Endodermal cell (in vitro differentiated cells): ENCODE data around the gene FAM174C. TPM values are rescaled to one million over a fixed set of nuclear protein-coding genes. Genes with fewer than 3 reads are reported as not detected.

ENCODE experiments used
- DNase-seq: peaks from one replicate; pipeline ENCODE4 v3.0.0-alpha.2; 2017
- H3K27ac ChIP-seq: 2 replicates; pipeline ENCODE4 v1.5.1; 2013; ENCODE audit warnings: mild to moderate bottlenecking, low read depth, low read length, moderate library complexity
- H3K27me3 ChIP-seq: 2 replicates; pipeline ENCODE4 v1.6.1; 2013; ENCODE audit warnings: mild to moderate bottlenecking, low read length, moderate library complexity; ENCODE audit not compliant: insufficient read depth, control insufficient read depth, poor library complexity, severe bottlenecking
- H3K36me3 ChIP-seq: 2 replicates; pipeline ENCODE4 v1.7.0; 2013; ENCODE audit warnings: mild to moderate bottlenecking, low read length, moderate library complexity; ENCODE audit not compliant: control insufficient read depth, insufficient read depth
- H3K4me1 ChIP-seq: one replicate; pipeline ENCODE4 v1.7.0; 2013; ENCODE audit warnings: low read length; ENCODE audit not compliant: control insufficient read depth, insufficient read depth
- H3K4me3 ChIP-seq: 2 replicates; pipeline ENCODE4 v1.5.1; 2013; ENCODE audit warnings: mild to moderate bottlenecking, low read length, moderate library complexity
- H3K9ac ChIP-seq: 2 replicates; pipeline ENCODE4 v1.6.1; 2013; ENCODE audit warnings: mild to moderate bottlenecking, low read length, moderate library complexity; ENCODE audit not compliant: poor library complexity, severe bottlenecking; ENCODE audit errors: extremely low read depth
- H3K9me3 ChIP-seq: 2 replicates; pipeline ENCODE4 v1.6.1; 2013; ENCODE audit warnings: mild to moderate bottlenecking, low read length, moderate library complexity; ENCODE audit not compliant: control insufficient read depth
- H3K27ac Mint-ChIP-seq: 2 replicates; pipeline ENCODE4 v1.8.0; 2020; ENCODE audit warnings: mixed read lengths
- H3K27me3 Mint-ChIP-seq: 2 replicates; pipeline ENCODE4 v1.8.0; 2021; ENCODE audit warnings: mild to moderate bottlenecking, mixed read lengths; ENCODE audit not compliant: insufficient read depth
- H3K36me3 Mint-ChIP-seq: 2 replicates; pipeline ENCODE4 v1.8.0; 2020; ENCODE audit warnings: low read depth, mixed read lengths
- H3K4me1 Mint-ChIP-seq: 2 replicates; pipeline ENCODE4 v1.8.0; 2020; ENCODE audit warnings: mixed read lengths
- H3K4me3 Mint-ChIP-seq: 2 replicates; pipeline ENCODE4 v1.8.0; 2020; ENCODE audit warnings: mild to moderate bottlenecking, moderate library complexity, mixed read lengths
- H3K9me3 Mint-ChIP-seq: 2 replicates; pipeline ENCODE4 v1.8.0; 2020; ENCODE audit warnings: mild to moderate bottlenecking, mixed read lengths
- CTCF ChIP-seq: fragments of 200-600 bp; sonication (generic); conservative IDR thresholded peaks from 2 replicates; pipeline ENCODE4 v1.5.0; 2021; ENCODE audit warnings: antibody characterized with exemption, mild to moderate bottlenecking
- WGBS, 2 experiments: methylation state at CpG; one replicate each; pipeline versions ENCODE4 v1.1.5 to v1.1.7; 2013; ENCODE audit warnings: missing lambda C conversion rate in 2 of 2, mixed read lengths in 1 of 2; ENCODE audit not compliant: insufficient coverage in 1 of 2, insufficient read length in 1 of 2; 5-methylcytosine and 5-hydroxymethylcytosine counted together
- total RNA-seq, 2 donors: library from RNA; stranded (reverse); fragmentation: NEBNext Ultra II Directional in 1 of 2; extraction: Animal tissue kit (Norgen Biotek cat#: 25700) in 1 of 2; gene quantifications; 2 replicates in 1 of 2; 3 replicates in 1 of 2; pipeline ENCODE4 v1.2.1, GENCODE V29; 2021

Gene FAM174C
- total RNA-seq, 2 donors from 2014 or later: 45.1 to 46.0 TPM

- Histone ChIP-seq H3K4me1 (no peaks in the 10 kb centered on the region), H3K27me3 (no peaks in the 10 kb centered on the region), H3K36me3 (peaks cover 10% of the 10 kb centered on the region), H3K9ac (no peak overlapping the region), H3K4me3 (no peak overlapping the region), H3K27ac (no peak overlapping the region), H3K9me3 (no peaks in the 10 kb centered on the region)
- H3K27ac Mint-ChIP-seq: no peak overlapping the region
- no peak for DNase-seq
- H3K4me1 Mint-ChIP-seq: no peaks in the 10 kb centered on the region
- TF ChIP-seq CTCF: no peak
- H3K27me3 Mint-ChIP-seq: peaks cover 6% of the 10 kb centered on the region
- H3K4me3 Mint-ChIP-seq: no peak overlapping the region
- WGBS, 2 experiments: 93 to 99% methylated on average over 14 to 24 of the region's 24 CpGs
- peaks cover 16% of the 10 kb centered on the region for H3K36me3 Mint-ChIP-seq
- no peaks in the 10 kb centered on the region for H3K9me3 Mint-ChIP-seq
Measured at GRCh38 chr19:1296575-1297271, 21.4 kb downstream of the FAM174C start.

GRCh38 chr19:1298235-1298634 is 22.9 kb downstream of the FAM174C start:
- H3K27me3 ChIP-seq: no peaks in the 10 kb centered on the region
- H3K27me3 Mint-ChIP-seq: peaks cover 6% of the 10 kb centered on the region
- peaks cover 16% of the 10 kb centered on the region for H3K36me3 Mint-ChIP-seq
- H3K4me1 ChIP-seq: no peaks in the 10 kb centered on the region
- no peak overlapping the region for H3K27ac ChIP-seq
- H3K36me3 ChIP-seq: peaks cover 10% of the 10 kb centered on the region
- H3K4me3 ChIP-seq: no peak overlapping the region
- DNase-seq: no peak
- H3K9me3 ChIP-seq: no peaks in the 10 kb centered on the region
- no peaks in the 10 kb centered on the region for H3K9me3 Mint-ChIP-seq
- no peak overlapping the region for H3K27ac Mint-ChIP-seq
- 96% methylated on average over 8 of the region's 8 CpGs; no CpG with 5 or more reads in 1 of the 2 experiments for WGBS, 2 experiments
- H3K9ac ChIP-seq: no peak overlapping the region
- TF ChIP-seq CTCF: no peak
- no peaks in the 10 kb centered on the region for H3K4me1 Mint-ChIP-seq
- H3K4me3 Mint-ChIP-seq: no peak overlapping the region

- Histone ChIP-seq H3K27me3 (no peaks in the 10 kb centered on the region), H3K9ac (no peak overlapping the region), H3K4me3 (no peak overlapping the region), H3K9me3 (no peaks in the 10 kb centered on the region), H3K4me1 (no peaks in the 10 kb centered on the region), H3K36me3 (peaks cover 10% of the 10 kb centered on the region), H3K27ac (no peak overlapping the region)
- DNase-seq: no peak
- Mint-ChIP-seq H3K36me3 (peaks cover 16% of the 10 kb centered on the region), H3K27ac (no peak overlapping the region), H3K27me3 (no peaks in the 10 kb centered on the region), H3K4me3 (no peak overlapping the region), H3K4me1 (no peaks in the 10 kb centered on the region), H3K9me3 (no peaks in the 10 kb centered on the region)
- no peak for TF ChIP-seq CTCF
- WGBS, 2 experiments: 95 to 99% methylated on average over 15 to 34 of the region's 34 CpGs
Measured at GRCh38 chr19:1299801-1300200, 24.5 kb downstream of the FAM174C start.
